RWPE1 (cell line): ENCODE measurements around the gene FUBP3.

Experiments used
- CTCF ChIA-PET: fragments of 350-600 bp; sonication (Branson Sonifier 250); formaldehyde crosslinking; extraction: SDS; loops from one replicate; lab custom pipeline; 2021; lab: Yijun Ruan, JAX
- POLR2A ChIA-PET: fragments of 400-600 bp; formaldehyde crosslinking; extraction: SDS; loops from one replicate; lab custom pipeline; 2020; ENCODE audit warnings: antibody characterized with exemption; ENCODE audit not compliant: low non-redundant PET; lab: Yijun Ruan, JAX
- DNase-seq: peaks from one replicate; pipeline ENCODE4 v3.0.0; 2012; ENCODE audit warnings: low spot score
- H3K27ac ChIP-seq: fragments of 450-650 bp; 2 replicates; pipeline ENCODE4 v1.5.1; 2017
- TF ChIP-seq, protein P1 (sequence below): fragments of 450-650 bp; conservative IDR thresholded peaks from 2 replicates; pipeline ENCODE4 v1.5.1; 2017; ENCODE audit warnings: low read depth, mild to moderate bottlenecking

Gene FUBP3

DNA sequence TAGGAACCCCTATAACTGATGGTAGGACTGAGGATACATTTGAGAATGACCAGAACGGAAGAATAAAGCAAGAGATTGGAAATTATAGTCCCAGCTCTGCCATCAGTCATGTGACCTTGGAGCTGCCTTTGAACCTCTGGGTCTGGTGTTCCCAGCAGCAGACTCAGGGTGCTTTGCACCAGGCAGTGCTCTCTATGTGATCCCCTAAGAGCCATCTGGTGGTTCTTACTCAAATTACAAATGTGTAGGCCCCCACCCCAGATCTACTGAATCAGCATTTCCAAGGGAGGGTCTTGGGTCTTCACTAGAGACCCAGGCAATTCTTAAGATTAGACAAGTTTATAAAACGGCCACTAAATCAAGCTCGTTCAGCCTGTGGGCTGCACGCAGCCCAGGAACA, 44.8 kb downstream of the FUBP3 start:
- ChIA-PET POLR2A (interaction anchor here (0.5 kb wide), 1 partner anchor 59 kb away, joined by 6 read pairs; no protein-coding TSS in a partner anchor), CTCF (no interaction called here)
- no peak overlapping the region for H3K27ac ChIP-seq
- no peak for DNase-seq
- TF ChIP-seq, protein P1, sequence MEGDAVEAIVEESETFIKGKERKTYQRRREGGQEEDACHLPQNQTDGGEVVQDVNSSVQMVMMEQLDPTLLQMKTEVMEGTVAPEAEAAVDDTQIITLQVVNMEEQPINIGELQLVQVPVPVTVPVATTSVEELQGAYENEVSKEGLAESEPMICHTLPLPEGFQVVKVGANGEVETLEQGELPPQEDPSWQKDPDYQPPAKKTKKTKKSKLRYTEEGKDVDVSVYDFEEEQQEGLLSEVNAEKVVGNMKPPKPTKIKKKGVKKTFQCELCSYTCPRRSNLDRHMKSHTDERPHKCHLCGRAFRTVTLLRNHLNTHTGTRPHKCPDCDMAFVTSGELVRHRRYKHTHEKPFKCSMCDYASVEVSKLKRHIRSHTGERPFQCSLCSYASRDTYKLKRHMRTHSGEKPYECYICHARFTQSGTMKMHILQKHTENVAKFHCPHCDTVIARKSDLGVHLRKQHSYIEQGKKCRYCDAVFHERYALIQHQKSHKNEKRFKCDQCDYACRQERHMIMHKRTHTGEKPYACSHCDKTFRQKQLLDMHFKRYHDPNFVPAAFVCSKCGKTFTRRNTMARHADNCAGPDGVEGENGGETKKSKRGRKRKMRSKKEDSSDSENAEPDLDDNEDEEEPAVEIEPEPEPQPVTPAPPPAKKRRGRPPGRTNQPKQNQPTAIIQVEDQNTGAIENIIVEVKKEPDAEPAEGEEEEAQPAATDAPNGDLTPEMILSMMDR: no peak

DNA sequence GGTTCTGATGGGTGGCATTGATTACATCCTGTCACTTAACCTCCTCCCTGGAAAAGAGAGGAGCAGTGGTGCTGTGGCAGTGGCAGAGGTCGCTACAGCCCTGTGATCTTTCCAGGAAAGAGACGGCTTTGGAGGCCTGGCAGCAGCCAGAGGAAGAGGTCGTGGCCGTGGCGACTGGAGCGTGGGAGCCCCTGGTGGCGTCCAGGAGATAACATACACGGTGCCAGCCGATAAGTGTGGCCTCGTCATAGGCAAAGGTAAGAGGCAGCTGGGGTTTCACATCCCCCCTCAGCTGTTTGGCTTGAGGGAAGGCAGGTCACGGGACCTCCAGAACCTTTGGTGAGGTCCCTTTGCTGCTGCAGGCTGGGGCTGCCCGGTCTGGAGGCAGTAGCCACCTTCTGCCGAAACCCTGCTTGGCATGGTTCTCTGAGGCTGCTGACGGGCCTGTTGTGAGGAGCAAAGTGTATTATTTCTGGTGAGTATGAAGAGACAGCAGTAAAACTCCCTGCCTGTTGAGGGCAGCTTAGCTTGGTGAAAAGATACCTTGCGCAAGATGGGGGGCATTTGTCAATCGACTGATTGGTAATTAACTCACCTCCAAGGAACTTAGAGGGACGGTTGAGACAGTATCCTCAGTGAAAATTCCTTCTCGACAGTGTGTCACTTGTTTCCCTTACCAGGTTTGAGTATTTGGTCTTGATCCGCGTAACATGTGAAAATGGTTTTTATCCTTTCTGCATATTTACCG, 47.0 kb downstream of the FUBP3 start:
- peak overlapping the region; percentile 3 for H3K27ac ChIP-seq
- ChIA-PET POLR2A (no interaction called here), CTCF (interaction anchor here (0.9 kb wide), 1 partner anchor 41 kb away, joined by 3 read pairs; no protein-coding TSS in a partner anchor)
- TF ChIP-seq, protein P1: no peak
- no peak for DNase-seq

DNA sequence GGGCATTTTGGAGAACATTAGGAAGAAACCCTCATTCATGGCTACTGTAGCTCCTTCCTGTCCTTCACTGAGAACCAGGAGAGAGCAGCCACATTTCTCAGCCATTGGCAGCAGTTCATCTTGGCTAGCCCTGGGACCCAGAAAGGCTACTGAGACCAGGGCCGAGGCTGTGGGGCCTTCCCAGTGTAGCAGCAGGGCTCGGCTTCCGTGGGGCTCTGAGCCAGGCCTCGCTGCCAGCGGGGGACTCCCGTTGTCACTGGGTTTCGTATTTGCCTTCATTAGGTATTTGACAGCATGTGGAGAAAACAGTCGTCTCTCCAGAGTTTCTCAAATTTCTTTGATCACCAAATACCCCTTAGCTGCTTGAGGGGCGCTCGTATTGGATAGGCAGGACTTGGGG, 47.7 kb downstream of the FUBP3 start:
- POLR2A ChIA-PET: no interaction called here
- CTCF ChIA-PET: no interaction called here

DNA sequence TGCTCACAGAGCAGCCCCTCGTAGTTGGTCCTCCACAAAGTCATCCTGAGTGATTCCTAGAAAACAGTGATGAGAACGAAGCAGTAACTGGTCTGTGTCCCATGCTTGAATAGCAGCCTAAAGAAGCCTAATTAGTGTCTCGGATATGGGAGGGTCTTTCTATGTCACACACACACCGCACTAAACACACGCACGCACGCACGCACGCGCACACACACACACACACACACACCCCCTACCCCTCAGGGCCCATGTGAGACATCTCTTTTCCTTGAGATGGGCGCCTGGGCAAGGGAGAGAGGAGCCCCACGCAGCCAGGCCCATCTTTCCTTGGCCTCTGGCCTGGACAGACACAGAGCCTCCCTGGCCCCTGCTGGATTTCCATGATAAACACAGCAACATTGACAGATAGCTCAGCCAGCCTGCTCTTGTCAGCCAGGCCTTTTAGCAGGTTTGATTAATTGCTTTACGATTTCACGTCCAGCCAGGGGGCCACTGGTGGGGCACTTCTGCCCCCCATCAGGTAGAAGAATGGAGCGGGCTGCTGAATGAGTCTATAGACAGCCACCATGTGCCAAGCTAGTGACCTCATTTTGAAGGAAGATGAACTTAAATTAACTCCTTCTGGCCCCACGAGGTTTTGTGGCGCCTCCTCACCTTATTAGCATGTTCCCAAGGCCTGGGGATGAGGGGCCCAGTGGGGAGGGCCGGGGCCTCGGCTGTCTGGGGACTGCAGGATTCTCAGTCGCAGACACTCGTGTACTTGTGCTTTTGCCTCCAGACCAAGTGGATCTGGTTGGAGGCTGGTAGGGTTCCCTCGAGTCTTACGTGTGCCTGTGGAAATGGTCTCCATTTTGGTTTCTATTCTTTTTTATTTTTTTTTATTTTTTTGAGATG, 48.8 kb downstream of the FUBP3 start:
- TF ChIP-seq, protein P1: no peak
- no peak overlapping the region for H3K27ac ChIP-seq
- ChIA-PET CTCF (interaction anchor here (0.6 kb wide), 1 partner anchor 793 kb away, joined by 3 read pairs; the partner anchor contains the start of gene C9orf78), POLR2A (no interaction called here)
- no peak for DNase-seq

More for the DNA sequence above, 47.7 kb downstream of the FUBP3 start:
- TF ChIP-seq, protein P1: no peak
- no peak for DNase-seq
- H3K27ac ChIP-seq: no peak overlapping the region

DNA sequence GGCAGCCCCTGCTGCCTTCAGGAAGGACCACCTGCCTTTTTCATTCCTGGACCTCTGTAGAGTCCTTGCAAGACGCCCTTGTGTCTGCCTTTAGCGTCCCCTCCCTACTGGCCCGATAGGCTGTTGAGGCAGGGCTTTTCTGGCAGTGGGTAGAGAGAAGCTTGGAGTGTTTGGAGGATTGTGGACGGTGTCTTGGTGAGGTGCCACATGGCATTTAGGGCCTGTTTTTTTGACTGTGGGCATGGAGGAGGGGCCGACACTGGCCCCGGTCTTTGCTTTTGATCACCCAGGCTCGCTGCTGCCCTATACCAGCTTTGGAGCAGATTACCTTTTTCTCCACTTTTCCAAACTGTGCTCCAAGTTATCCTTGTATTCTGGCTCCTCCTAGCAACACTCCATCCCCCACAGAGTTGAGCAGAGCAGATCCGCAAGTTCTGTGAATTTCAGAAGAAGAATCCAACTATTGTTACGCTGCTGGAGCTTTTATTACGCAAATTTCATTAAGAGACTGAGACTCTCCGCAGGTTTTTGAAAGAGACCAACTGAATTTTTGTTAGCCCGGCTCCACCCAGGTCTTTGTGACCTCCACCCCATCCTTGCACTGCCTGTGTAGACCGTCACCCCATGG, 50.2 kb downstream of the FUBP3 start:
- ChIA-PET CTCF (no interaction called here), POLR2A (no interaction called here)
- TF ChIP-seq, protein P1: no peak
- no peak overlapping the region for H3K27ac ChIP-seq
- no peak for DNase-seq

DNA sequence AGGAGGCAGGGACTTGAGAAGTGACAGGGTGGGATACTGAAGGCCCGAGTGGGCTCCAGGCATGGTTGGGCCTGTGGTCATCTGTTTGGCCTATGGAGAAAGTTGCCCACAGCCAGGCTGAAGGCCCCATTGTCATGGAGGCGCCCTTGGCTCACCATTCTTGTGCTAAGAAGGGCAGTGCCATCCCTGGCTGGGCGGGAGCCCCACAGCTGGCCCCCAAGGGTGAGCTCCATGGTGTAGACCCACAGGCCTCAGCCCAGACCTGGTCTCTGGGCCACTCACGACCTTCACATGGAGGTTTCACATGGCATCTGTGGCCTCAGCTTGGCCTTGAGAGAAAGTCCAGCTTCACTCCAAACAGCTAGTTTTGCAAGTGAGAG, 50.7 kb downstream of the FUBP3 start:
- TF ChIP-seq, protein P1: no peak
- DNase-seq: no peak
- CTCF ChIA-PET: no interaction called here
- H3K27ac ChIP-seq: no peak overlapping the region
- POLR2A ChIA-PET: no interaction called here
